Measurements from ENCODE around the gene SPEG.

DNA sequence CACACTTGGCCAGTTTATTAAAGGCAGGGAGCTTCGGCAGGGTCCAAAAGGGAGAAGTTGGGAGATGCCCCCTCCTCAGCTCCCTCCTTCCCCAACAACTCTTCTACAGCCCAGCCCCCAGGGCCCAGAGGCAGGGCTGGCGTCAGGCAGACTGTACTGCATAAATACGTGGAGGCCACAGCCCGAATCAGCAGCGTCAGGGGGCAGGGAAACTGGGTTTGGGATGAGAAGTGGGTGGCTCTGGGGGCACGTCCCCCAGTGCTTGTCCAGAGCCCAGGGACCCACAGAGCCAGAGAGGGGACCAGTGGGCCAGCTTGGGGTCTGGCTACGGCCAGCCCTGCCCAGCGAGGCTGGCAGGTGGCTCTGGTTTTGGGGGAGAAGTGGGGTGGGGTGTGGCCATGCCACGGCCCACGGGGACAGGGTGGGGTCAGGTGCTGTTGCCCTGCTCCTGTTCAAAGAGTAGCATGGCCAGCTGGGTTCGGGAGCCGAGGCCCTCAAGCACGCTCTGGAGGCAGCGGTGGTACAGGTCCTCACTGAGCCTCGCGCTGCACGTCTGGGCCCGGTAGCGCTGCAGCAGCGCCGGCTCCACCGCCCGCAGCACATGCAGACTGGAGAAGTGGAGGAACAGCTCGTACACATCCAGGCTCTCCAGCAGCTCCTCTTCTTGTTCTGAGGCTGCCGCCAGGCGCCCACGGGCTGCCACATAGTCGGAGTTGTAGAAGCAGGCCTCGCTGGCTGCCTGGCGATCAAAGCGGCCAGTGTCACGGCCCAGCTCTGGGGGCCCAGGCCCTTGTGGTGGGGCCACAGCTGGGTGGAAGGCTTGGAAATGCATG, 104.5 kb downstream of the SPEG start:
- TF ChIP-seq GATA2 (IDR thresholded peaks at IDR 0.05; ENCODE audit: low read depth, low read length) = no peak
- no peak for TF ChIP-seq GATA3 (IDR thresholded peaks at IDR 0.05; ENCODE audit: low read depth, low read length)
